Memory B cell (primary cell): ENCODE data around the gene DMD.

Experiments
- ATAC-seq: fragments of 150-1000 bp; cut with Tn5 transposase; 2 replicates; pipeline ENCODE4 v1.10.0; 2021; ENCODE audit warnings: low read depth, mild to moderate bottlenecking, moderate library complexity
- DNase-seq, 2 donors: peaks; one replicate each; pipeline ENCODE4 v3.0.0; 2022; ENCODE audit warnings: low spot score in 2 of 2
- H3K27ac Mint-ChIP-seq: one replicate; pipeline ENCODE4 v1.8.0; 2022; ENCODE audit warnings: mild to moderate bottlenecking, moderate library complexity, mixed read lengths
- H3K27me3 Mint-ChIP-seq: one replicate; pipeline ENCODE4 v1.8.0; 2022; ENCODE audit warnings: mixed read lengths
- H3K36me3 Mint-ChIP-seq: one replicate; pipeline ENCODE4 v1.8.0; 2022; ENCODE audit warnings: mild to moderate bottlenecking, mixed read lengths
- H3K4me1 Mint-ChIP-seq: one replicate; pipeline ENCODE4 v1.8.0; 2022; ENCODE audit warnings: mixed read lengths
- H3K4me3 Mint-ChIP-seq: one replicate; pipeline ENCODE4 v1.8.0; 2022; ENCODE audit warnings: mild to moderate bottlenecking, moderate library complexity, mixed read lengths
- H3K9me3 Mint-ChIP-seq: one replicate; pipeline ENCODE4 v1.8.0; 2022; ENCODE audit warnings: mixed read lengths

DMD gene

DNA sequence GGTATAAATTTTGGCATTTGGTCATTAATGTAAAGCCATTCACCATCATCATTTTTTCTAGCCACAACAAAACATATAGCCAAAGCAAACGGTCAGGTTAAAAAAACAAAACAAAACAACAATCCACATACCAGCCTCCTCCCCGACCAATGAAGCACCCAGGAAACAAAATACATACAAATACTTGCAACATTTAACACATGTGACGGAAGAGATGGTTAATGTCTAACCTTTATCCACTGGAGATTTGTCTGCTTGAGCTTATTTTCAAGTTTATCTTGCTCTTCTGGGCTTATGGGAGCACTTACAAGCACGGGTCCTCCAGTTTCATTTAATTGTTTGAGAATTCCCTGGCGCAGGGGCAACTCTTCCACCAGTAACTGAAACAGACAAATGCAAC lies 1282.0 kb downstream of the DMD start:
- Mint-ChIP-seq H3K36me3 (no peaks in the 10 kb centered on the region), H3K27ac (no peak overlapping the region), H3K4me1 (no peaks in the 10 kb centered on the region), H3K27me3 (no peaks in the 10 kb centered on the region), H3K4me3 (no peak overlapping the region), H3K9me3 (peaks cover 2% of the 10 kb centered on the region)
- ATAC-seq (no peak), DNase-seq (no peak)

DNA sequence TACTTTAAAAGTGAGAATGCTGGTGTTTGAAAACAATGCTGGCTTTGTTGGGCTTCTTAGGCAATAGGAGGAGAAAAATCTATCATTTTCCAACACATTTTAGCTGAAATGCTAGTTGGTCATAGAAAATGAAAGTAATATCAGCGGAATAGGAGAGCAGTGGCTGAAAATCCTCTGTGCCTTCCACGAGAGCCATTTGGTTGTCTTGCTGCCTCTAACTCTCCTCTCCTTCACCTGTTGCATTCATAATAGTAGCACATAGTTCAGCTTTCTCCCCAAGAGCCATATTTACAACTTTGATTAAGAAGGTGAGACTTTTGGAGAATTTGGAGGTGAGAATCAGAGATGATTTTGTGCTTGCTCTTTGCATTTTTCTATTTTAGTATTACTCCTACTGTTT lies 1290.1 kb downstream of the DMD start:
- Mint-ChIP-seq H3K27ac (no peak overlapping the region), H3K36me3 (no peaks in the 10 kb centered on the region), H3K4me1 (no peaks in the 10 kb centered on the region), H3K9me3 (peaks cover 2% of the 10 kb centered on the region), H3K4me3 (no peak overlapping the region), H3K27me3 (no peaks in the 10 kb centered on the region)
- no peak for DNase-seq
- ATAC-seq = no peak

DNA sequence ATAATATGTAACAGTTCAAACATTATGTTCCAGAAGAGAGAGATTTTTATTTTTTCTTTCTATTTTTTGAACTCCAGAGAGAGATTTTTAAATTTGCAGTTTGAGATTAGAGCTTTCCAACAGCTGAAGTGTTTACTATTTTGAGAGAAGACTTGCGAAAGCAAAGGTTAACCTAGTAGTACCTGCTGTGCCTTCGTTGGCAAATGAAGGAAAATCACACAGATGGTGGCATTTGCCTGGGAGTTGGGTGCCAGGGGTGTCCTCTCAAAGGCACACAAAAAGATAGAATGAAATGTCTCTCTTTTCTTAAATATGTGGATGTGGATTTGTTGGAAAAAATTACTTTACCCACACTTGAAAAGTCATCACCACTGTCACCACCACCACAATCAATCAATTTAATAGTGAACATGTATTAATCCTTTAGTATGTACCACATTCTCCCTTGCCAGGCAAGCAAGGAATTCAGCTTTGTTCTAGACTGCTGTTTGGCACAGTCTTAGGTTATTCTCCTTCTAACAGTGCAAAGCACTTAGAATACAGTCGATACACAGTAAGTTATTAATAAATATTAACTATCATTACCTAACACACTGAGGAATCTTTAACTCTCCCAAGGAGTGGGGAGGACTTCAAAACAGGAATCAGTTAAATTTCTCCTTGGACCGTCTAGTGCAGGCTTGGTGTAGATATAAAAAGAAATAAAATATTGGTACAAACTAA lies 1301.3 kb downstream of the DMD start:
- ATAC-seq = no peak
- no peaks in the 10 kb centered on the region for H3K27me3 Mint-ChIP-seq
- no peaks in the 10 kb centered on the region for H3K9me3 Mint-ChIP-seq
- DNase-seq = no peak
- H3K4me1 Mint-ChIP-seq = no peaks in the 10 kb centered on the region
- no peaks in the 10 kb centered on the region for H3K36me3 Mint-ChIP-seq
- H3K27ac Mint-ChIP-seq = no peak overlapping the region
- H3K4me3 Mint-ChIP-seq = no peak overlapping the region

DNA sequence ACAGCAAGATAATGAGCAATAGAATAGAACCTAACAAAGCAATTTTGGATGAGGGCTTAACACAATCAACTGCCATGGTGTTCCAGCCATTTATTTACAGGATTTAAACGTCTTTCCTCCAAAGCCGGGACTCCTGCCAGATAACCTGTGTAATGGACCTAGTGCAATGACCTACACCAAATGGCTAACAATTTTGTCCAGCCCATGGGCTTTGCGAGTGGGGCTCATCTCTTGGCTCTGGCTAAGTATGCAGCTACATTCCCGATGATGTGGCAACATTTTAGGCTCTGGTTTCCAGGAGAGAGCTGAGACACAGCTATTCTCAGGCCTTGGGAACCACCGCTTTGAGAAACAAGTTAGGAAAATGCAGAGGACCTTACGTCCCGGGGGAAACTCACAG lies 1317.2 kb downstream of the DMD start:
- H3K27me3 Mint-ChIP-seq = no peaks in the 10 kb centered on the region
- H3K36me3 Mint-ChIP-seq = no peaks in the 10 kb centered on the region
- no peak for ATAC-seq
- H3K4me1 Mint-ChIP-seq = no peaks in the 10 kb centered on the region
- no peak for DNase-seq
- no peak overlapping the region for H3K27ac Mint-ChIP-seq
- H3K4me3 Mint-ChIP-seq = no peak overlapping the region
- peaks cover 2% of the 10 kb centered on the region for H3K9me3 Mint-ChIP-seq

DNA sequence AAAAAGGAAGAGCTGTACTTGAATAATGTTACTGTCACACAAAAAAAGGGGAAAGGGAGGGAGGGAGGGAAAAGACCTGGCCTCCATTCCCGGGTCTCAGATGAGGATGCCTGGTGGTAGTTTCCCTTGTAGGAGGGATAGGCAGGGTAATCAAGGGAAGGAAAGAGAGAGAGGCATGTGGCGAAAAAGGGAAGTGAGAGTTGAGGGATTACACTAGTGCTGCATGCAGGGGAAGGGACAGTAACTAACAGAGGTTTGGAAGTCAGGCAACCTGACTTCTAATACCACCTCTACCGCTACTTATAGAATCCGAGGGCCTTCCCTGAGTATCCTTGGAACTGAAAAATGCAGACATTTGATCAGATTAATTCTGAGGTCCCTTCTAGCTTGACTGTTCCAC lies 1317.8 kb downstream of the DMD start:
- no peaks in the 10 kb centered on the region for H3K4me1 Mint-ChIP-seq
- ATAC-seq (no peak), DNase-seq (no peak)
- no peak overlapping the region for H3K27ac Mint-ChIP-seq
- no peaks in the 10 kb centered on the region for H3K36me3 Mint-ChIP-seq
- H3K9me3 Mint-ChIP-seq = peaks cover under 1% of the 10 kb centered on the region
- H3K4me3 Mint-ChIP-seq = no peak overlapping the region
- no peaks in the 10 kb centered on the region for H3K27me3 Mint-ChIP-seq

- Mint-ChIP-seq H3K4me1 (no peaks in the 10 kb centered on the region), H3K27me3 (no peaks in the 10 kb centered on the region), H3K36me3 (no peaks in the 10 kb centered on the region), H3K4me3 (no peak overlapping the region), H3K27ac (no peak overlapping the region), H3K9me3 (no peaks in the 10 kb centered on the region)
- ATAC-seq (no peak), DNase-seq (no peak)
These were observed 1322.3 kb downstream of the DMD start for GRCh38 chrX:31889088-31889487.

DNA sequence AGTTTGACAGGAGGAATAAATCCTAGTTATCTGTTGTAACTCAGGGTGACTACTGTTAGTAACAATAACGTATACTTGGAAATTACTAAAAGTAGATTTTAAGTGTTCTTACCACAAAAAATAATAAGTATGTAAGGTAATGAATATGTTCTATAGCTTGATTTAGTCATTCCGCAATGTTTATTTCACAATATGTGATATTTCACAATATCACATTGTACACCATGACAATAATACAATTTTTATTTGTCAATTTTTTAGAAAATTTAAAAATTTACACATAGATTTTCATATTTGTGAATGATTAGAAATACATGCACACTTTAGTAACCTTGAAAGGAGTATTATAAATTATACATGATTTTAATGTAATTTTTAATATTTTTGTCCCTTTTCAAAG lies 1326.8 kb downstream of the DMD start:
- H3K4me3 Mint-ChIP-seq = no peak overlapping the region
- H3K27me3 Mint-ChIP-seq = no peaks in the 10 kb centered on the region
- DNase-seq = no peak
- no peak for ATAC-seq
- H3K9me3 Mint-ChIP-seq = no peaks in the 10 kb centered on the region
- H3K27ac Mint-ChIP-seq = no peak overlapping the region
- no peaks in the 10 kb centered on the region for H3K4me1 Mint-ChIP-seq
- no peaks in the 10 kb centered on the region for H3K36me3 Mint-ChIP-seq

DNA sequence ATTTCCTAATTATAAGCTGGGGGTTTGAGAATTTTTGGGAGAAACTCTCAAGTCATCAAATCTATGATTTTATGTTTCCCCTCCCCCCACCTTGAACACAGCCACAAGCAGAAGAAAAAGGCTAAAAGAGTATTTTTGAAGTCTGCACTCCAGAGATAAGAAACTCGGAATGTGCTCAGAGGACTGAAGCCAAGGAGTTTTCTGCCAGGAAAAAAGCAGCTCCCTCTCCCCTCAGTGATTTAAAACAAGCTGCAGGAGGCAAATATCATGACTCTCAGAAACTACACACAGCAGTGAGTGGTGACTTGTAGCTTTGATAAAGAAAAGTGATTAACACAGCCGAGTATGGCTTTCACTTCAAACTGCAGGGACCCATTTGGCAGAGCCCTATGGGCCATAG lies 1339.3 kb downstream of the DMD start:
- no peaks in the 10 kb centered on the region for H3K27me3 Mint-ChIP-seq

DNA sequence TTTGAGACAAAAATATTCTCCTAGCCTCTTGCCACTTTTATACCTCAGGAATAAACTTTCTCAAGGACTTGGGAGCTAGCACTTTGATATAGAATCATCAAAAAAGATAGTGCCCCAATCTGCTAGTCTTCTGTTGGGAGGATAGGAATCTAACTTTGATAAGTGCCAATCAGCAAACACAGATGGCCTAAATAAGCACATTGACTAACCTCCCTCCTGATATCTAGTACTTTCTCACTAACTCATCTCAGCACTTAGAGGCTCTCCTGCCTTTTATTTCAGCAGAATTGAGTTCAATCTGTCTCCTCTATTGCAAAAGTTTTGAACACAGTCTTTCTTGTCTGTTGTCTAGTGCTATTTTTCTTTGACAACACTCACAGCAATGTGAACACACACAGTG lies 1341.1 kb downstream of the DMD start:
- H3K27me3 Mint-ChIP-seq = no peaks in the 10 kb centered on the region
- peaks cover 6% of the 10 kb centered on the region for H3K9me3 Mint-ChIP-seq
- H3K4me1 Mint-ChIP-seq = no peaks in the 10 kb centered on the region
- H3K27ac Mint-ChIP-seq = no peak overlapping the region
- ATAC-seq (no peak), DNase-seq (no peak)
- no peak overlapping the region for H3K4me3 Mint-ChIP-seq
- H3K36me3 Mint-ChIP-seq = no peaks in the 10 kb centered on the region

More for the DNA sequence above, 1339.3 kb downstream of the DMD start:
- no peaks in the 10 kb centered on the region for H3K36me3 Mint-ChIP-seq
- H3K27ac Mint-ChIP-seq = no peak overlapping the region
- H3K4me3 Mint-ChIP-seq = no peak overlapping the region
- H3K9me3 Mint-ChIP-seq = peaks cover 1% of the 10 kb centered on the region
- no peaks in the 10 kb centered on the region for H3K4me1 Mint-ChIP-seq
- DNase-seq (no peak), ATAC-seq (no peak)

DNA sequence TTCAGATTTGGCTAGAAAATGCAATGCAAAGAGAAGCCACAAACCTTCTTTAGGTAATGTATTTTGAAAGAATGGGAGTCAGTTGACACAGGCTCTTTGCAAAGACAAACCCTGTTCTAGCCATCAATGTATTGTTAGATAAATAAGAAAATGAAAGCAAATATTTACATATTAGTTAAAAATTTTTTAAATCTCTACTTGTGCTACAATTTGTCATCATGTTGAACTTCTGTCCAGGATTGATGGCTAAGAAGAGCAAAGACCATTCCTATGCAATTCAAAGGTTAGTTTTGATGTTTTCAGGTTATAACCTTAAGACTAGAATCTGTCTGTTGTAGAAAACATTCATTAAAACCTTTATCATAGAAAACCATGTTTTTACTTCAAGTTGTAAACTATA lies 1350.7 kb downstream of the DMD start:
- no peaks in the 10 kb centered on the region for H3K36me3 Mint-ChIP-seq
- DNase-seq = no peak
- no peak overlapping the region for H3K27ac Mint-ChIP-seq
- H3K4me3 Mint-ChIP-seq = no peak overlapping the region
- ATAC-seq = no peak
- no peaks in the 10 kb centered on the region for H3K4me1 Mint-ChIP-seq
- H3K27me3 Mint-ChIP-seq = no peaks in the 10 kb centered on the region
- H3K9me3 Mint-ChIP-seq = peaks cover 4% of the 10 kb centered on the region

DNA sequence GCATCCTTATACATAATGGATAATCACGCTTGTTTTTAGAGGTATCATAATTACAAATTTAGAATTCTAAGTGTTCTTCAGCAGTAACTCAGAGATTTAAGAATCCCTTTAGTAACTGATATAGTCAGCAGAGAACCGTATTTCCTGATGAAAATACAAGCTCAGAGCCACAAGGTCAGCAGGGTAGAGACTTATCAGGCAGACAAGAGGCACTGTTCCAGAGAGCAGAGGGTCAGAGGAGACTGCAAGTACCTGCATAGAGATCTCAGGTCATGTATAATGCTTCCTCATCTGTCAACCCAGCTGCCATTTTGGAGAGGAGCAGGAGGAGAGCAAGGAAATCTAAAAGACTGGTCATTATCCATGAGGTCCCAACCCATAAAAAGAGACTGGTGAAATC lies 1352.4 kb downstream of the DMD start:
- H3K4me3 Mint-ChIP-seq = no peak overlapping the region
- no peak for ATAC-seq
- H3K36me3 Mint-ChIP-seq = no peaks in the 10 kb centered on the region
- no peaks in the 10 kb centered on the region for H3K27me3 Mint-ChIP-seq
- H3K27ac Mint-ChIP-seq = no peak overlapping the region
- H3K9me3 Mint-ChIP-seq = peaks cover 4% of the 10 kb centered on the region
- H3K4me1 Mint-ChIP-seq = no peaks in the 10 kb centered on the region
- no peak for DNase-seq

- Mint-ChIP-seq H3K9me3 (peaks cover 7% of the 10 kb centered on the region), H3K4me1 (no peaks in the 10 kb centered on the region), H3K27me3 (no peaks in the 10 kb centered on the region), H3K36me3 (no peaks in the 10 kb centered on the region), H3K4me3 (no peak overlapping the region), H3K27ac (no peak overlapping the region)
- DNase-seq (no peak), ATAC-seq (no peak)
These were observed 1356.6 kb downstream of the DMD start for GRCh38 chrX:31854716-31855115.

DNA sequence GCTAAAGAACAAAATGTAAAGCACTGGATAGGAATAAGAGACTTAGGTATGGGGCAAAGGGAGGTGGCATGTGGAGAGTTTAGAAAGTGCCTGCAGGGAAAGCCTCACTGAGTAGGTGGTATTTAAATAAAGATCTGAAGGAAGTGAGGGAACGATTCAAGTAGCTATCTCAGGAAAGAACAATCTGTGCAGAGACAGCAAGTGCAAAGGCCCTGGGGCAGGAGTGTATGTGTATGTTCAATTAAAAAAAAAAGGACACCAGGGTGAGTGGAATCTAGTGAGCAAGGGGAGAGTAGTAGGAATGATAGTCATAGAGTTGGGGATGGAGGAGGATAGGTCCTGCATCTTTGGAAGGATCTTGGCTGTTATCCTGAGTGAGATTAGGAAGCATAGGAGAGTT lies 1359.6 kb downstream of the DMD start:
- H3K36me3 Mint-ChIP-seq = no peaks in the 10 kb centered on the region
- peaks cover 9% of the 10 kb centered on the region for H3K9me3 Mint-ChIP-seq
- H3K4me3 Mint-ChIP-seq = no peak overlapping the region
- DNase-seq (no peak), ATAC-seq (no peak)
- no peaks in the 10 kb centered on the region for H3K4me1 Mint-ChIP-seq
- no peaks in the 10 kb centered on the region for H3K27me3 Mint-ChIP-seq
- H3K27ac Mint-ChIP-seq = no peak overlapping the region

DNA sequence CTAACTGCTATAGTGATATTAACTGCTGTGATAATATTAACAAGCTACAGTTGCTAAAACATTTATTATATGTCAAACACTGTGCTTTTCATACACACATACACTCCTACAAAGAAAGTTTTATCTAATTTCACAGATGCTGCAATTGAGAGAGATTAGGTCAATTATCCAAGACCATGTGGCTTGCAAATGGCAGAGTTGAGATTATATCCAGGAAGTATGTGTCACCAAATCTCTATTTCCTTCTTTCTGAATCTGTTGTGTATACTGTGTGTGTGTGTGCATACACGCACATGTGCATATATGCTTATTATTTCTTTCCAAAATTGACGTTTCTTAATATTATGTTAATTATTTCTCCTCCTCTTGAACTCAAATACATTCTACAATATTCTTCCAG lies 1363.6 kb downstream of the DMD start:
- H3K9me3 Mint-ChIP-seq = peaks cover 7% of the 10 kb centered on the region
- ATAC-seq = no peak
- H3K36me3 Mint-ChIP-seq = no peaks in the 10 kb centered on the region
- no peaks in the 10 kb centered on the region for H3K27me3 Mint-ChIP-seq
- no peak for DNase-seq
- no peaks in the 10 kb centered on the region for H3K4me1 Mint-ChIP-seq
- H3K27ac Mint-ChIP-seq = no peak overlapping the region
- H3K4me3 Mint-ChIP-seq = no peak overlapping the region

DNA sequence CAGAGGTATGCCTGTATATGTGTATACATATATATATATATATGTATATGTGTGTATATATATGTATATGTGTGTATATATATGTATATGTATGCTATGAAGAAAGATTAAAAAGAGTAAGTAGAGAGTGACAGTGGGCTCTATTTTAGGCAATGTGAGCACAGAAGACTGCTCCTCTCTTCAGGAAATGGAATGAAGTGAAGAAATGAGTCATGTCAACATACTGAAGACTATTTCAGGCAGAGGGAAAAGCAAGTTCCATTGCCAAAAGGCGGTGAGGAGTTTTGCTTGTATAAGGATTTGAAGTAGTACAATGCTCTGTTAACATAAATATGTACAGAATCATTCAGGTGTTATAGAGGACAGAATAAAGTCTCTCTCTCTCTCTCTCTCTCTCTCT lies 1366.3 kb downstream of the DMD start:
- H3K27ac Mint-ChIP-seq = no peak overlapping the region
- H3K4me3 Mint-ChIP-seq = no peak overlapping the region
- H3K9me3 Mint-ChIP-seq = peaks cover 2% of the 10 kb centered on the region
- ATAC-seq (no peak), DNase-seq (no peak)
- H3K36me3 Mint-ChIP-seq = no peaks in the 10 kb centered on the region
- H3K4me1 Mint-ChIP-seq = no peaks in the 10 kb centered on the region
- no peaks in the 10 kb centered on the region for H3K27me3 Mint-ChIP-seq
